Stimulated activated CD4-positive, alpha-beta T cell treated with anti-CD3 and anti-CD28 coated beads, Interleukin-2, amount 100 ng/mL, for 24 hours (primary cell): Measurements from ENCODE around the gene ALDOB.
"Not testable (repeated sequence)": the region's sequence is repeated elsewhere in the genome, so short reads cannot be mapped to it uniquely, and the experiment has no call there.

Source experiments
- DNase-seq, 2 donors: peaks; one replicate each; pipeline ENCODE4 v3.0.0-alpha.2; 2020

The ALDOB gene

GRCh38 chr9:101418518-101419430, 16.8 kb downstream of the ALDOB start:
- DNase-seq = no peak

DNA sequence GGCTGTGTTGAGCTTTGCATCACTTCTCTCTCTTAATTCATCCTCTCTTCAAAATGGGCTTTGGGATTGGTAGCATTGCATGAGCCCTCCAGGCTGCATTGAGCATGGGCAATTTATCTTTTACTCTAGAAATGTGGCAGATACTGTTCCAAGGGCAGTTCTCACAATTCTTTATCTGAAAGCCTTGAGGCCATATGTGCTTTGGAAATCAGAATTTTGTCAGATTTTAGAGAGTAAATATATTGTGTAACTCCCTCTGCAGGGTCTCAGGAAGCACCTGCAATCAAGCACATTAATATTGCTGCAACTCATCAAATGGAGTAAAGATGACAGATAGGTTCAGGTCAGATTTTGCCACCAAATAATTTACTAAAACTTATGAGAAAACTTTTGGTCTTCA, 17.6 kb downstream of the ALDOB start:
- DNase-seq = no peak

- DNase-seq = no peak
These were observed 18.2 kb downstream of the ALDOB start for GRCh38 chr9:101417389-101417788.

GRCh38 chr9:101415578-101415977, 20.0 kb downstream of the ALDOB start:
- DNase-seq = no peak

DNA sequence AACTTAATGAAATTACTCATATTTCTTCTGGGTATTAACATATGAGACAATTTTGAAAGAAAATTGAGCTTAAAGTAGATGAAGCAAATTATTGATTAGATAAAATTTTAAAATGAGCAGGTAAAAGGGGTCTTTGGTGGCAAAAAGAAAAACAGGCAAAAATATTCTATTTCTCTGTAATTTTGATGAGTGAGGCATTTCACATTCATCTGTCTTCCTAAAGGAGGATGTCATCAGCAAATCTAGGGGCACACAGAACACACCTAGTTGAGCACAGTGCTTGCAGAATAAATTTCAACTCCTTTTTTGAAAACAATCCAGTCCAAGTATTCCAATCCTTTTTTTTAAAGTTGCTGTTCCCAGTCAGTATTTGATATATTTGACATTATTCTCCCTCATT, 20.7 kb downstream of the ALDOB start:
- no peak for DNase-seq

GRCh38 chr9:101409079-101409477, 26.5 kb downstream of the ALDOB start:
- DNase-seq = no peak

- no peak for DNase-seq
These were observed 27.0 kb downstream of the ALDOB start for GRCh38 chr9:101408374-101409078.

DNA sequence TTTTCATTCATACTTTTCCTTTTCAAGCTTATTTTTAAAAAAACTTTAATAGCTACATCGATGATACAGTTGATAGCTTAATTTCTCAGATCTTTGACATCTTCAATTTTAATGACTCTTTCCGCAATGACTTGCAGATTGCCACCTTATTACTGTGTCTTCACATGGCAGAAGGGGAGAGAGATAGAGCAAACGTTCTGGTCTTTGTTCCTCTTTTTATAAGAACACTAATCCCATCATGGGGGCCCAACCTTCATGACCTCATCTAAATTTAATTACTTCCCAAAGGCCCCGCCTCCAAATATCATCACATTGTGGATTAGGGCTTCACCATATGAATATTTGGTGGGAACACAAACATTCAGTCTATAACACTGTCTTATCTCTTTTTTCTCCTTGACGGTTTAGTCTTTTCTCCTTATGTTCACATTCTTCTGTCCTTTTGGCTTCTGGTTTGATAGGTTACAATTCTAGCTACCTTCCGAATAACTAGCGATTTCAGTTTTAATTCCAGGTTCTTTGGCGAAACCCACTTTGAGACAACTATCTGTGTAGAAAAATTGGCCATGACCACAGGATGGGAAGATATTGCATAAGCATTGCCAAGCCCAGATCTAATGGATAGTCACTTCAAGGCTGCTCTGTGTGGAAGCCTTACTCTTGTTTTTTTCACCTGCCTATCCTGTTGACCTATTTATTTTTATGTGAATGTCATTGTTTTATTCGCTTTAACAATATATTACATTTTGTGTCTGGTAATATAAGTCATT, 31.9 kb downstream of the ALDOB start:
- no peak for DNase-seq

DNA sequence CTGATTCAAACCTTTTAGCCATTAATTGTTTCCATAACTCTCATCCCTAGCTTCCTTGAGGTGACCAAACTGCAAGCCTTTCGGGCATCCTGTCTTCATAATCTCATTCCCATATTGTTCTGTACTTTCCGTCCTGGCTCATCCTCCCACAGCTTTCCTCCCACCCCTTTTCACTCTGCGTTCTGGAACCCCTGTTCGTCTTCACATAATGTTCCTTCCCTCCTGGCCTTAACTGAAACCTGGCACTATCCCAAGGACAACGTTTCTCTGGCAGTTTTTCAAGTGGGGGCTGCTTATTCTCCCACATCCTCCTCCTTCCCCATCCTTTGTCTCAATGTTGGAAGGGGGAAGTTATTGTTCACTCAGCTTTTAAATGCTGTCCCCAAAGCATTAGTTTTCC, 35.5 kb downstream of the ALDOB start:
- no peak for DNase-seq

GRCh38 chr9:101399643-101399970, 36.0 kb downstream of the ALDOB start:
- DNase-seq = no peak

DNA sequence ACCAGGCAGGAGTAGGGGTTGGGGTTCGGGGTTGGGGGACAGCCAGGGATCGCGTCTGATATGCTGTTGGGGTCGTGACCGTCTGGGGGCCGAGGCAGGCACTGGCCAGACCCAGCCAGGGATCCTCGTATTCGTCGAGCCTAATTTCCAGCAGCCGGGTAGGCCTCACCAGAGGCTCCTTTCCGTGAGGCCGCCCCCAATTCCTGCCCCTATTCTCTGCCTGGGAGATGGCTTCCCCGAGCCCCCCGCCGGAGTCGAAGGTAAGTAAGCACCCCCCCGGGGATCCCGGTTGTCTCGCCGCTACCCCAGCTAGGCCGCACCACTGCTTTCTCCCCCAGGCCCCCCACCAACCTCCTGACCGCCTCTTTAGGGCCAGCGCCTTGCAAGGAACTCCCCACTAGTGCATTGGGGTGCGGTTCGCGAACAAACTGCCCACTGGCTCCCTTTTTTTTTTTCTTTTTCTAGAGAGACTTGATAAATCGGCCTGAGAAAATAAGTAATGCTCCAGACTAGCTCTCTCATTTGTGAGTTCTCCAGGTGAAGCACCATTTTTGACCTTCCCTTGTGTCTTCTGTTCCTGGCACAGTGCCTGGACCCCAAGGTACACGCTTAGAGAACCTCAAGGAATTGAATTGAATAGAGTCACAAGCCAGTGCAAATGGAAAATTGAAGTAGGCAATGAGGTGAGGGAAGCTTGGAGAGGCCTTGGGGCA, 36.5 kb downstream of the ALDOB start:
- DNase-seq = no peak

DNA sequence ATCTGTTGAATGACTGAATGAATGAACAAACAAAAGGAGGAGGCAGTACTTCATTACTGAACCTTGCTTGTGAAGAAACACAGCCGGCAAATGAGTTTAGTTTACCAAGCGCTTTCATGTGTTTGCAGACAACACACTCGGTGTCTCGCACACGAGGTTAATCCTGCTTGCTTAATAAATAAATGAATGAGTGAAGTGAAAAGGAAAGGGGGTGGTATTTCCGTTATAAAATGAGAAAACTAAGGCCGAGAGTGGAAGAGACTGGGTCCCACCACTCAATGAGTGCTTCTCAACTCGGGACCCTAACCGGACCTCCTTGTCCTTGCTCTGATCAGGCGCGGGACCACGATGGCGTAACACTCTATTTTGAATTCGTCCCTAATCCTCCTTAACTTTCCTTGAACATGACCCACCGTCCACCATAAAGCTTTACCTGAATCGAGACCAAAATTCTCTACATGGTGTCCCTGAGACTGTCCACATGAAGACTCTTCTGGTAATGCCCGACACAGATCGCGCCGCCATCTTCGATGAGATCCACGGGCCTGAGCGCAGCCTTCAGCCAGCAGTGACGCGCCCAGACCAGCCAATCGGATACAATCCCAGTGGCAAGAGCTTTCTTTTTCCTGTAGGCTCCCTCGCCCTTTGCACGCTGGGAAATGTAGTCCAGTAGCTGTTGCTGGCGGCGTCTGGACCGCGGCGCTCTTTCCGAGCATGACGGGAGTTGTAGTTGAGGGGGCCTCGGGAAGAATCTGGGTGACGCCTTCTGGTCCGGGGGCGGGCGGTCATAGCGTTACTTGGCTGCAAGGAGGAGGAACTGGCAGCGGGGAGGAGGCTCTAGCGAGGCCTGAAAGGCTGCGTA, 37.3 kb downstream of the ALDOB start, which contains the start of the genes MRPL50 and ZNF189:
TSS of gene MRPL50 (minus strand) at position 551 of the 862 bp plus-strand sequence. CDS start at position 525, 26 bp downstream.
TSS of gene ZNF189 (plus strand) at position 784 of the 862 bp plus-strand sequence. CDS start 306 bp downstream, outside the sequence.
- peak; percentile 92 to 95 for DNase-seq

DNA sequence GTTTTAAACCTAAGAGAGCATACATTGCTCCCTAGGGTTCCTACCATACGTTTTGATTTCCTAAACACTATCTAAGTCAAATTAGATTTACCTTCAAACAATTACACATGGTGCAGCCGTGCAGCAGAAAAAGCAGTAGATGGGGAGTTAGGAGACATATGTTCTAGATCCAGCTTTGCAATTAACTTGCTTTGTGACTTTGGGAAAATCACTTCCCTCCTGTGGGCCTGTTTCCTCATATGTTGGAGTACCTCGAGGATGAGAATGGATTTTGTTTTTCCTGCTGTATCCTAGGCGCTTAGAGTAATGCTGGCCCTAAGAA, 37.9 kb downstream of the ALDOB start:
- DNase-seq = no peak

DNA sequence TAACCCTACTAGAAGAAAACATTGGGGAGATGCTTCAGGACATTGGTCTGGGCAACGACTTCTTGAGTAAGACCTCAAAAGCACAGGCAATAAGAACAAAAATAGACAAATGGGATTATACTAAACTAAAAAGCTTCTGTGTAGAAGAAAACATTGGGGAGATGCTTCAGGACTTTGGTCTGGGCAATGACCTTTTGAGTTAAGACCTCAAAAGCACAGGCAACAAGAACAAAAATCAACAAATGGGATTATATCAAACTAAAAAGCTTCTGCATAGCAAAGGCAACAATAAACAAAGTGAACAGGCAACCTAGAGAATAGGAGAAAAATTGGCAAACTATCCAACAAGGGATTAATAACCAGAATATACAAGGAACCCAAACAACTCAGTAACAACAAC, 40.9 kb downstream of the ALDOB start:
- no peak for DNase-seq

DNA sequence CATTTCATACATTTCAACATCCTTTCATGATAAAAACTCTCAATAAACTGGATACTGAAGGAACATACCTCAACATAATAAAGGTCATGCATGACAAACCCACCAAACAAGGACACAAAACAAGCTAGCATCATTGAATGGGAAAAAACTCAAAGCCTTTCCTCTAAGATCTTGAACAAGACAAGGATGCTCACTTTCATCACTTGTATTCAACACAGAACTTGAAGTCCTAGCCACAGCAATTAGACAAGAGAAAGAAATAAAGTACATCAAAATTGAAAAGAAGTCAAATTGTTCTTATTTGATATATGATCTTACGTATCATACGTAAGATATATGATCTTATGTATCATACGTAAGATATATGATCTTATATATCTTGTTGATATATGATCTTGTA, 42.4 kb downstream of the ALDOB start:
- DNase-seq = no peak

GRCh38 chr9:101388507-101388993, 47.0 kb downstream of the ALDOB start:
- DNase-seq = no peak

DNA sequence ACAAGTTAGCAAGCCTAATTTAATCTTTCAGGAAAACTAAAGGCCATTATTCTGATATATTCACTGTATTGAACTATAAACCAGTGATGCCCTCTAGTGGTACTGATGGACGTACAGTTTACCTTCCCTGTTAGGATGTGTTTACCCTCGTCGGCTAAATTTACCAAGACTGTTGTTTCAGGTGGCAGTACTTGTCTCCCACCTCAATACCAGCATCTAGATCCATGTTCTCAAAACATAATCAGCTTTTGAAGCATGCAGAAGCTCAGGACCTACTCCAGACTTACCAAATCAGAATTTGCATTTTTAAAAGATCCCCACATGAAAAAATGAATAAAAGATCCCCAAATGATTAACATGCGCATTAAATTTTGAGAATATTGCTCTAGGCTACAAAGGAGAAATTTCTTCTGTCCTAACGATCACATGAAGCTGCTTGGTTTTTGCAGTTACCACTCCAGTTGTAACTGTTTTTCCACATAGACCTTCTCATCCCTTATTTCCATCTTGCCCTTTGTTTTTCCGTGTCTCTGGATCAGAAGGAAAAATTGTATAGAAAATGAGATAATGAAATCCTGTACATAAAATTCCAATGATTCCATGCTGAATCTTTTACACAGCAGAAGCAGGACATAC, 47.6 kb downstream of the ALDOB start:
- DNase-seq = no peak

- DNase-seq = not testable (repeated sequence)
These were observed 50.6 kb downstream of the ALDOB start, which contains the start of gene BAAT for GRCh38 chr9:101384873-101385536. Gene BAAT (minus strand): TSS chr9:101385006. CDS start chr9:101371404, 13,602 bp downstream.

DNA sequence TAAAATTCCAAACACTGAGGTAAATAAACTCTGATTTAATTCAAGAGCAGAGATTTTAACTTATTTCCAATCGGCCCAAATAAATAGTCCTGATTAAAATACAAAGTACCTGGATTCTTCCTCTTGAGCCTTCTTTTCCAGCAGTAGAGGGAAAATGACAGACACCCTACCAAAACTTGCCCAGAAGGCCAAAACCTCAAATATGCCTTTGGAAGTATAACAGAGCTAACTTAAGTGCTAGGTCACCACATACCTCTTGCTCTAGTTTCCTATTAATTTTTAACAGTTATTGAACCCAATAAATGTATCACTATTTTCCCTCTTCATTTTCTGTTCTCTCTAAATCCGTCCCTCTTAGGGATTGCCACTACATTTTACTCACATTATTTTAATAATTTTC, 52.2 kb downstream of the ALDOB start:
- no peak for DNase-seq

- no peak for DNase-seq
These were observed 53.7 kb downstream of the ALDOB start for GRCh38 chr9:101381833-101382342.
